T47D (cell line): ENCODE data around the gene ARMC12.

ENCODE experiments used
- DNase-seq, 2 experiments: peaks; one replicate each; pipeline versions ENCODE4 v3.0.0 to v3.0.0-alpha.2; 2011 to 2012; ENCODE audit warnings: low read depth in 1 of 2, low spot score in 1 of 2
- JUND ChIP-seq: IDR thresholded peaks from 2 replicates; pipeline ENCODE4 v1.6.1; 2012; ENCODE audit warnings: low read depth
- in situ Hi-C: cut with HindIII; loops from 2 replicates; pipeline ENCODE4 v1.10.0; 2016; ENCODE audit warnings: low sequenced_read_pairs, low pct_unique_long_range_greater_than_20kb

ARMC12 gene

GRCh38 chr6:35795453-35796071 is 58.7 kb downstream of the ARMC12 start:
- TF ChIP-seq JUND = no peak
- in situ Hi-C loops = no loop called here
- no peak for DNase-seq

- TF ChIP-seq JUND = no peak
- in situ Hi-C loops = no loop called here
- DNase-seq = peak in 1 of 2 experiments; percentile 67
These were observed 59.4 kb downstream of the ARMC12 start for GRCh38 chr6:35796236-35796635.

DNA sequence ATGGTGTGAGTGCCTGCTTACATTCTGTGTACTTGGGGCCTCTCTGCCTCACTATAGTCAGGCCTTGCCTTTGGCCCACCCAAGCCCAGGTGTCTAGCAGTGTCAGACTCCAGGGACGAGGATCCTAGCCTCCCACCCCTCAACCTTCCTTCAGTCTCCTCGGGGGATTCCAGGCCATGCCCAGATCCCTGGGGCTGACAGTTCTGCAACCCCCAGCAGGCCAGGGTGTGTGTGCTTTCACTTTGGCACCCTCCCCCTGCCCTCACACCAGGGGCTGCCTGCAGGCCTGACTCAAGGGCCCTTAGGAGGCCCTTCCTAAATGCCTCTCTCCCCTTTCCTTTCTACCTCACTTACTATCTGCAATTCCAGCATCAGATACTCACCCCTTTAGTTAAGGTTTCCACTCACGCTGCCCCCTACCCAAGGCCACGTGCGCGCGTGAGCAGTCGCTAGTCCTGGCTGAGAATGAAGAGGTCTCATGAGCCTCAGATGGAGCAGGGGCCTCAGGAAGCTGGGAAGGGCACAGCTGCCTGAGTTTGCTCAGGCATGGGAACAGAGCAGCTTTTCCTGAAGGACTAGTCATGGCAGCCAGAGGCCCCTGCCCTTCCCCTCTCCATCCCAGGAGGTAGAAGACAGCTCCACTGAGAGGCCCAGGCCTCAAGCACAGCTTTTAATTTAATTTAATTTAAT is 61.1 kb downstream of the ARMC12 start:
- TF ChIP-seq JUND = no peak
- no peak for DNase-seq
- in situ Hi-C loops = no loop called here
